ENCODE data around the gene PCED1A.
A peak's percentile ranks its signal among the peaks of the same experiment; 100 is the strongest.

The PCED1A gene

DNA sequence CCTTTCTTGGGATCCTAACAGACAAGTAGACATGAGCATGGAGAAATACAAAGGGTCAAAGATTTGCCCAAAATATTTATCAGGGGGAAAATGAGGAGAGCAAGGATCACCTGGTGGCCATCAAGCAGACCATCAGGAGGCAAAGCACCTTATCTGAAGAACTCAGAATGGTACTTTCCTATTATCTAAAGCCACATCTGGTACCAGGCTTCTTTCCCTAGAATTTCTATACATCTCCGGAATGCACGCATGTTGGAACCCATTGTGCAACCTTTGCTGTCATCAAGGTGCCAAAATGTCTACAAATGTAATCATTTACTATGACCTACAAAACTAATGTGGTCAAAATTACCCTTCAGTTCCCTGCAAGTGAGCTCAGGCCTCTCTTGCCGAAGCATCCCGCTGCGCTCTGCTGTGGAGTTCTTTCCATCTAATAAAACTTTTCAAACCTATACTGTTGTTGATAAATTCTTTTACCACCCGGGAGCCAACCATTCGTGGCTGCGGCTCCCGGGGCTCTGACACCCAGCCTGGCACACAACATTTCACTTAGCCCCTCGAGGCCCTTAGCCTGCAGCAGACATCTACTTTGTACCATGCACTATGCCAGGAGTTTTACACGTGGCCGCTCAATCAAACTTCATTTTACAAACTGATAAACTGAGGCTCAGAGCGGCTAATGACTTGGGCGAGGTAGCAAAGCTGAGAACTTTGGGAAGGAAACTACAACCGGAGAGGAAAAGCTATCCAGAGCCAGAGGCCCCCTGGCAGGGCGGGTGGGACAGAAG is 36.2 kb downstream of the PCED1A start:
- DNase-seq (ENCODE audit: low spot score) = no peak

DNA sequence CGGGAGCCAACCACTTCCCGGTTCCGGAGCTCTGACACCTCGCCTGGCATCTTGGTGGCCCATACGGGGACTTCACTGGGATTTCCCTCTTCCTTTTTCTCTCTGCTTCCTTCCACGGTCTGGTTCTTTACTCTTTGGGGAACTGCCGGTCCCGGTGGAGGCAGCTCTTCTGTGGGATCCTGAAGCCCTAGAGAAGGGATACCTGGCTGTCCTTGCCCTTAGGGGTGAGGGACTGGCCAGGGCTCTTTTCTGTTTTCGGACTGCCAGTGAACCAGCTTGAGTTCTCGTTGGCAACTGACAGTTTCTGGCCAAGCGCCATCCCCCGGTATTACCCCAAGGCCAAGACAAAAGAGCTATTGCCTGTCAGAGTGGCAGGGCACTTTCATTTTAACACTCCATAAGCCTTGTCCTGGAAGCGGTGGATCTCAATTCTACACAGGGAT is 39.1 kb downstream of the PCED1A start:
- DNase-seq (ENCODE audit: low spot score) = no peak

DNA sequence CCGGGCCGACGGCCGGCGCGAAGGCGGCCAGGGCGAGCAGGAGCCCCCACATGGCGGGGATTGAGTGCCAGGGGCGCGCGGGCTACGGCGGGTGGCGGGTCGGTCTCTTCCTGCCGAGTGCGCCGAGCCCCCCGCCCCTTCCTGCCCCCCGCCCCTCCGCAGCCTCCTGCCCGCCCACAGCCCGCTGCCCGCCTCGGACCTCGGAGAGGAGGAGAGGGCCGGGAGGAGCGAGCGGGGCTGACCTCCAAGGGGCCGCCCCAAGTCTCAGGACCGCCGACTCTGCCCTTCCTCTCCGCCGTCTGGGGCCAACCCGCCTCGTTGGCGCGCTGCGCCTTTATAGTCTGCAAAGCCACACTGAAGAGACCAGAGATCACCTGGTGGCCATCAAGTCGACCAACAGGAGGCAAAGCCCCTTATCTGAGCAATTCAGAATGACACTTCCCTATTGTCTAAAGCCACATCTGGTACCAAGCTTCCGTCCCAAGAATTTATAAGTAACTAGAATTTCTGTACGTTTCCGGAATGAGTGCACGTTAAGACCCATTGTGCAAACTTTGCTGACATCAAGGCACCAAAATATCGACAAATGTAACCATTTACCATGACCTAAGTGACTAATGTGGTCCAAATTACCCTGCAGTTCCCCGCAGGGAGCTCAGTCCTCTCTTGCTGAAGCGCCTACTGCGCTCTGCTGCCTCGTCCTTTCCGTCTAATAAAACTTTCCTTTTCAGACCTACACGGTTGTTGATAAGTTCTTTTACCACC is 39.8 kb downstream of the PCED1A start, which contains the start of gene CPXM1:
TSS of gene CPXM1 (minus strand) at position 107 of the 765 bp plus-strand sequence. CDS start at position 52, 55 bp downstream.
- DNase-seq (ENCODE audit: low spot score) = no peak

DNA sequence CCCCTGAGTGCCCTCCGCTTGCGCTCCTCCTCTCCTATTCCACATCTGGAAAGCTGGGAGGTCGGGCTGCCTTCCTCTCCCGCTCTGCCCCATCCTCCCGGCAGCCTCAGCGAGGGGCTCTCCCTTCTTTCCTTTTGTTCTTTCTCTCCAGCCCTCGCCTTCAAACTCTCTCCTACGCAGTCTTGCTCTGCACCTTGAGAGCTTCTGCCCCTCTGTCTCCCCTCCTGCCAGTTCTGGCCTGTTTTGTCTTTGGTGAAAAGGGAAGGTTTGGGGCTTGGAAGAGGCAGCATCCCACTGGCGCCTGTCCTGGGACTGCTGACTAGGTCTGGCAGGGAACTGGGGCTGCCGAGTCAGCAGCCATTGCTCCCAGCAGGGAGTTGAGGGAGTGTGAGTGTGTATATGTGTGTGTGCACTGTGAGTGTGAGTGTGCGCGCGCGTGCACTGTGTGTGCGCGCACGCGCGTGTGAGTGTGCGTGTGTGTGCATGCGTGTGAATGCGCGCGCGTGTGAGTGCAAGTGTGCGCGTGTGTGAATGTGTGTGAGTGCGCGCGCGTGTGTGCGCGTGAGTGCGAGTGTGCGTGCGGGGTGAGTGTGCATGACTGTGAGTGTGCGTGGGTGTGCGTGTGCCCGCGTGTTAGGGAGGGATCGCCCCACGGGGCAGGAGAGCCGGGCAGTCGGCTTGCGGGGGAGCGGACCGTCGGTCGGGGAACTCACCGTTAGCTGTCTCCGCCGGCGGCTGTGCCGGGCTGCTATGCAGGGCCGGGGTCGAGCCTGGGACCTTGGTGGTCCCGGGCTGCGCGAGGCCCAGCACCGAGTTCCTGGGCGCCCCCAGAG is 40.6 kb downstream of the PCED1A start:
- peak; percentile 23 for DNase-seq (ENCODE audit: low spot score)

DNA sequence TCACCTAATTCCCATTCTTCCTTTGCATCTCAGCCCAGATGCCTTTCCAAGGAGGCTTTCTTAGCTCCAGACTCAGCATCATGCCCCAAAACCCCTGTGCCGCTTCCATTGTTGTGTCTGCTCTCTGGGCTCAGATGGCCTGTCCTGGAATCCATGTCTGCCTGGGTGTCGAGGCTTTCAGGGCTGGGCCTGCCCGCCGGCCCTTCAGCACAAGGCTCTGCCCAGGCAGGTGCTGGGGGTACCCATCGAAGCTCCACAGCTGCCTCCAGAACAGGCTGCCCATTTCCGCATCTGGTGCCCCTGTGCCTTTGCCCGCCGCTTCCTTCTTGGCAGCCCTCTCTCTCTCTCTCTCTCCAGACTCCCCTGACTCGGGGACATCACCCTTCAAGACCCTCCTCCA is 41.2 kb downstream of the PCED1A start:
- DNase-seq (ENCODE audit: low spot score) = peak; percentile 17

DNA sequence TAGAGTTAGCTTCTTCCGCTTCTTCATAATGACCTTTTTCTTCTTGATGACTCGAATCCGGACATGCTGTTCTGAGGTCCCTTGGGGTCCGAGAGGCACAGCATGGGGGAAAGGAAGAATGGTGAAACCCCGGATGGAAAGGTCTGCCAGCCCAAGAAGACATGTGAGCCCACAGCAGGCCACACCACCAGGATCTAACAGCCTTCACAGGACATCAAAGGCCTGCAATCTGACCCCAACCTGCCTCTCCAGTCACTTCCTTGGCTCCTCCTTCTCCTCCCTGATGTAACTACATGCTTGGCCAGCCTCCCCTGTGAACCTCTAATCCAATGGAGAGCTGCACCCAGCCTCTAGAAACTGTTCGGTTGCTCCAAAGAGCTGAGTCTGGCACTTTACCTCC is 41.6 kb downstream of the PCED1A start:
- peak; percentile 21 for DNase-seq (ENCODE audit: low spot score)

DNA sequence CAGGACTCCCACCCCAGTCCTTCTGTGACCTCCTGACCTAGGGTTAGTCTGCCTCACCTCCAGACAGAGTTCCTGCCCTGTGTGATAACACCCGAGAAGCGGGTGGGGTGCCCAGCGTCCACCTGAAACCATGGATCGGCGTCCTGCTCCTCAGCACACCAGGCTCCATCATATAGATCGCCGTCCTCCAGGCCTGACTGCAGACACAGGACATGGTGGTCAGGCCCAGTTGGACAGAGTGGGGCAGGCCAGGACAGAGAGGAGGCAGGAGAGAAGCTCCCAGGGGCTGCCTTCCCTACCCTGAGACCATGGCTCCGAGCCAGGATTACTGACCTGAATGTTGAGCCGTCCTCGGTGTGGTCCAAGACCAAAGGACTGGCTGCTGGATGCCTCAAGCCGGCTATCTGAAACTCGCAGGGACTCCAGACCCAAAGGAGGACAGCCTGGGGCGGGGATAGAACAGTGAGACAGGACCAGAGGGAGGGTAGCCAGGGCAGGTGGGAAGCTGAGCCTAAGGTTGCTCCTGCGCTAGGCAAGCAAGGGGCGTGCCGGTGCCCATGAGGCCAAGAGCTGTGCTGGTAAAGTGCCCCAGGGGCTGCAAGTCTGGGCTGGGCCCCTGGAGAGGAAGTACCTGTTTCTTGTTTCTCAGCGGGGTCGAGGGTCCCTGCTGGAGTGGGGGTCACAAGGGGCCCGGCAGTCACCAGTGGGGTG is 42.2 kb downstream of the PCED1A start:
- DNase-seq (ENCODE audit: low spot score) = peak; percentile 14

DNA sequence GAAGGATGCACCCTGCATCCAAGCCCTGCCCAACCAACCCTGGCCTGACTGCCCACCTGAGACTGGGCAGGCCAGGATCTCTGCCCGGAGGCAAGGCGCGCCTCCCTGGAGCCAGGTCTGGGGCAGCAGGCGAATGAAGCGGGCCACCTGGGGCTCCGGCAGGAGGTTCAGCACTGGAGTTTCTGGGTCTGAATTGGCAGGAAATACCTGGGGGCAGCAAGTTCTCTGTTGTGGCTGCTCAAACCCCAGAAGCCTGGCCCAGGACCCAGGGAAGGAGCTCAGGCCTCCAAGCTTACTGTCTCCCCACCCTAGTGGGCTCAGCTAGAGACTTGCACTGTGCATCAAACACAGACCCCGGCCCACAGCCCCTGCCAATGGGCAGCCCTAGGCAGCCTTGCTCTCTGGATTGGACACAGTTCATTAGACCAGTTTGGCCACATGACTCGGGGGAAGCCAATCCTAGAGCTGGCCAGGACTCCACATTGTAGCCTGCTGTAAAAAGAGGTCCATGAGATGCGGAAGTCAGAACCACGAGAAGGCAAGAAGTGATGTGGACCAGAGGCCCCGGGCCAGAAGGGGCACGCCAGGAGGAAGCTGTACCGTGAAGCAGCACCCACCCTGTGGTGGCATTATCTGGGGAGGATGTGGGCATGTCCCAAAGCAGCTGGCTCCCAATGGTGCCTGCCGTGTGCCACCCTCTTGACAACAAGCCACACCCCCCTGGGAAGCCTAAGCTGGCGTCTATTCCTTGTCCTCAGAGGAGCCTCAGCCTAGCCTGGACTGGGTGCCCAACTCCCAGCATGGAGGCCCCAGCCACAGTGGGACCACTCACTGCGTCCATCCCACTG is 43.1 kb downstream of the PCED1A start:
- DNase-seq (ENCODE audit: low spot score) = peak; percentile 10

DNA sequence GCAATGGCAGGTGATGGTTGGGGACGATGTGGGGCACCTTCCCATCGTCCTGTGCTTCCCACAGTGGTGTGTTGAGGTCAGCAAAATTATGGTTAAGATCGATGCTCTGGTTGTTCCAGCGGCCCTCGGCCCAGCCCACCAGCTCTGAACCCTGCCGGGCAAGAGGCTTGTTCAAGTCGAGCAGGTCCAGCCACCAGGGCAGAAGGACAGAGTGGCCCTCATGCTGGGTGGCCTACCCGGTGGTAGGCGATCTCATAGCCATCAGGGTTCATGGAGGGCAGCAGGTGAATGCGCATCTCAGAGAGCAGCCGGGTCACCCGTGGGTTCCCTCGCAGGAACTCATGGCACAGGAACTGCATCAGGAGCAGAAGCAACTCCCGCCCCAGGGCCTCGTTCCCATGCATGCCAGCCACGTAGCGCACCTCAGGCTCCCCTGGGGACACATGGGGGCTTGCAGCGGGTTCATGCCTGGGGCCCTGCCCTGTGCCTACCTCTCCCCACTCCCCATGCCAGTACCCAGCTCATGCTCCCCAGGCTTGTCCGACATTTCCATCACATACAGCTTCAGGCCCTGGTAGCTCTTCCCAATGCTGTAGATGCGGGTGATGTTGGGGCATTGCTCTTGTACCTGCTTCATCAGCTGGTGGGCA is 44.3 kb downstream of the PCED1A start:
- peak; percentile 15 for DNase-seq (ENCODE audit: low spot score)

DNA sequence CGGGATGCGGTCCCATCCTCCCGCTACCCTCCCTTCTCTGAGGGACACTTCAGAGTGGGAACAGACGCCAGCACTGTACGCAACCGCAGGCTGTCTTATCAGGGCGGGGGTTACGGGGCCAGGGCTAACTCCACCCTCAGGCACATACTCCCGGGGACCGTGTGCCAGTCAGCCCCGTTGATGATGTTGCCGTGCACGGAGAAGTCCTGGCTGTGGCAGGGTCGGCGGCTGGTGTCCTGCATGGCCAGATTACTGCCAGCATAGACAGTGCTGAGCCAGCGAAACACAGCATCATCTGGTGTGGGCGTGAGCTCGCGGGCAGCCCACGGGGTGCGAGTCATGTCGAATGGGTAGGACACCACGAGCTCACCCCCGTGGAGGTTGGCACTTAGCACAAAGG is 45.0 kb downstream of the PCED1A start:
- DNase-seq (ENCODE audit: low spot score) = peak; percentile 7

DNA sequence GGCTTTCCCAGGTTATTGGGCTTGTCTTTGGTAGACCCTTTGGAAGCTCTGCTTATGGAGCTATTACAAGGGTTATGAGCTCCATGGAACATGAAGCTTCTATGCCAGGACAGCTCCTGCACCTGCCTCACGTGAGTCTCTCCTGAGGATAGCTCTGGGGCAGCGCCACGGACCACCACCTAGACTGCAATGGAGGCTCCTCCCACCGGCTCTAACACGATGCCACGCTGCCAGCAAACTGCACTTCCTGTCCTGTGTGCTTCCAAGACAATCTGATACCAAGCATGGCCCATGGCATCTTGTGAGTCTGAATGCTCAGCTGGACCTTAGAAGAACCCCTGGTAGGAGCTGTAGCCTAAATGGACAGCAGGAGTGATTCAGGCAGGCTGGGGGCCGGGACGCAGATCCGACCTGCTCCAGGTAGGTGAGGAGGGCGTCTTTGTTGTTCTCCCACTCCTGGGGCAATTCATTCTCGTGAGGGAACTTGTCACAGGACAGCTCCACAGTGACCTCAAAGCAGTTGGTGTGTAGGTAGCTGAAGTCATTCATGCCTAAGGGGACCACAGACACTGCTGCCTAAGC is 45.5 kb downstream of the PCED1A start:
- no peak for DNase-seq (ENCODE audit: low spot score)

DNA sequence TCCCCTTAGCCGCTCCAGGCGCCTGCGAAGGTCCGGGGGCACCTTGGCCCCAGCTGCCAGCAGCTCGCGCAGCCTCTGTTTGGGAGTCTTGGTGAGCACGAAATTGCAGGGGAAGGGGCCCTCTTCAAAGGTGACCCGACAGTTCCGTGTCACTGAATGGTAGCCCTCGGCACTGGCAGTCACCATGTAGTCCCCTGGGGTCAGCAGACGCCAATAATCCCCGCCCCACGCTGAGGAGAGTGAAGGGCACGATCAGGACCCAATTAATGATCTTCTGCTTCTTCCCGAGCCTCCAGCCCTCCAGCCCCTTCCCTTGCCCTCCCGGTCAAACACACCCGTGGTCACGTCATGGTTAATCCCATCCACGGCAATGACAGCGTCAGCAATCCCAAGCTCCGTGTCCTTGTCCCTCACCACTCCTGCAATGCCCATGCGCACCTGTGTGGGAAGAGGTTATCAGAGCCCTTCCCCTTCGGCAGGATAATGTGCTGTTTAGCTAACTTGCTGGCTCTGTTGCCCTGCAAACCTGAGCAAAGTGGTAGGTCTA is 46.2 kb downstream of the PCED1A start:
- no peak for DNase-seq (ENCODE audit: low spot score)

DNA sequence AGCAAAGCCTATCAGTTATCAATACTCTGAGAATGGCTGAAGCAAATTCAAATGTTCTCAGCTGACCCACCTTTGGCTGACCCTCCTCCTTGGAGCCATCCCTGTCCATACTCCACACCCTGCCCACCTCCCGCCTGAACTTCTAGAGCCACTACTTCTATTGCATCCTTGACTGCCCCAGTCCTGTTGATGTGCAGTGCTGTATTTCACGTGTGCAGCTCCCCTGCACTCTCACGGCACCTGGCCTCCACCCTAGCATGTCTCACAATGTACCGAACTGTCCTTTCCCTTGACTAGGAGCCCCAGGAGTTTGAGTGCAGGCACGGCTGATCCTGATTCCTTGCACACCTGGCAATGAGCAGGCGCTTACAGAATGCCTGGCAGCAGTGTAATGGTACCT is 47.0 kb downstream of the PCED1A start:
- no peak for DNase-seq (ENCODE audit: low spot score)

Data from HuH-7 (cell line).